GM19023 (cell line): ENCODE results near the gene ZNRD2.

Experiments
- ATAC-seq: cut with Tn5 transposase; IDR thresholded peaks from one replicate; pipeline ENCODE4 v1.9.1; 2021; ENCODE audit warnings: mild to moderate bottlenecking, moderate library complexity; ENCODE audit not compliant: unreplicated experiment

ZNRD2 gene

GRCh38 chr11:65537620-65538231, 32.6 kb upstream of the ZNRD2 start:
- ATAC-seq, result no peak

GRCh38 chr11:65538232-65538914, 31.9 kb upstream of the ZNRD2 start:
- no peak for ATAC-seq

GRCh38 chr11:65538915-65539743, 31.1 kb upstream of the ZNRD2 start:
- no peak for ATAC-seq

- ATAC-seq, result peak; percentile 60
Measured at GRCh38 chr11:65539744-65540289, 30.5 kb upstream of the ZNRD2 start.

- ATAC-seq, result peak; percentile 77
Measured at GRCh38 chr11:65540290-65541092, 29.8 kb upstream of the ZNRD2 start.

GRCh38 chr11:65541093-65541982, 28.9 kb upstream of the ZNRD2 start:
- no peak for ATAC-seq

GRCh38 chr11:65542738-65543390, 27.4 kb upstream of the ZNRD2 start:
- no peak for ATAC-seq

GRCh38 chr11:65545853-65546216, 24.4 kb upstream of the ZNRD2 start:
- ATAC-seq, result no peak

- ATAC-seq, result peak; percentile 77
Measured at GRCh38 chr11:65546217-65546958, 23.9 kb upstream of the ZNRD2 start.

GRCh38 chr11:65547446-65548125, 22.7 kb upstream of the ZNRD2 start:
- no peak for ATAC-seq

- no peak for ATAC-seq
Measured at GRCh38 chr11:65548395-65548794, 21.9 kb upstream of the ZNRD2 start.

GRCh38 chr11:65549096-65549495, 21.2 kb upstream of the ZNRD2 start:
- ATAC-seq, result no peak

- peak; percentile 58 for ATAC-seq
Measured at GRCh38 chr11:65551572-65552387, 18.5 kb upstream of the ZNRD2 start.

GRCh38 chr11:65552388-65552951, 17.8 kb upstream of the ZNRD2 start:
- ATAC-seq, result no peak

GRCh38 chr11:65553301-65554001, 16.8 kb upstream of the ZNRD2 start:
- no peak for ATAC-seq
